ENCODE data around the gene CHI3L2.
A peak's percentile ranks its signal among the peaks of the same experiment; 100 is the strongest.

Gene CHI3L2

GRCh38 chr1:111227434-111227833 is at the start of gene CHI3L2:
Gene CHI3L2 (plus strand): TSS chr1:111227713. CDS start chr1:111227730, 17 bp downstream.
- no peak for DNase-seq

GRCh38 chr1:111179968-111180533 is 47.5 kb upstream of the CHI3L2 start:
- DNase-seq: no peak

GRCh38 chr1:111182052-111182451 is 45.5 kb upstream of the CHI3L2 start:
- DNase-seq: no peak

- no peak for DNase-seq
These were observed 44.0 kb upstream of the CHI3L2 start for GRCh38 chr1:111183308-111184069.

- no peak for DNase-seq
These were observed 42.9 kb upstream of the CHI3L2 start for GRCh38 chr1:111184663-111185062.

- DNase-seq: no peak
These were observed 36.5 kb upstream of the CHI3L2 start for GRCh38 chr1:111190931-111191451.

GRCh38 chr1:111191496-111191895 is 36.0 kb upstream of the CHI3L2 start:
- no peak for DNase-seq

- no peak for DNase-seq
These were observed 35.4 kb upstream of the CHI3L2 start for GRCh38 chr1:111192074-111192473.

GRCh38 chr1:111192658-111193519 is 34.6 kb upstream of the CHI3L2 start:
- peak in 5 of 56 donors; percentile 5 to 19 (median 14) for DNase-seq

GRCh38 chr1:111193712-111194480 is 33.6 kb upstream of the CHI3L2 start:
- no peak for DNase-seq

- no peak for DNase-seq
These were observed 32.4 kb upstream of the CHI3L2 start for GRCh38 chr1:111195002-111195684.

GRCh38 chr1:111196213-111196612 is 31.3 kb upstream of the CHI3L2 start:
- DNase-seq: no peak

GRCh38 chr1:111197598-111198284 is 29.8 kb upstream of the CHI3L2 start:
- peak in 1 of 56 donors; percentile 13 for DNase-seq

- DNase-seq: no peak
These were observed 28.7 kb upstream of the CHI3L2 start for GRCh38 chr1:111198836-111199235.

- DNase-seq: no peak
These were observed 28.2 kb upstream of the CHI3L2 start for GRCh38 chr1:111199329-111199728.

GRCh38 chr1:111199881-111200801 is 27.4 kb upstream of the CHI3L2 start, which contains the start of gene DENND2D:
Gene DENND2D (minus strand): TSS chr1:111200646. CDS start chr1:111200459, 187 bp downstream.
- DNase-seq: peak in 19 of 56 donors; percentile 8 to 63 (median 27)

- no peak for DNase-seq
These were observed 26.7 kb upstream of the CHI3L2 start for GRCh38 chr1:111200802-111201161.

- no peak for DNase-seq
These were observed 26.0 kb upstream of the CHI3L2 start for GRCh38 chr1:111201275-111202090.
